ENCODE measurements around the gene PREX1. TPM values are rescaled to one million over a fixed set of nuclear protein-coding genes. Genes with fewer than 3 reads are reported as not detected.

PREX1 gene
- total and polyA plus RNA-seq, 12 donors: 10.1 to 85.1 (median 42.9) TPM

DNA sequence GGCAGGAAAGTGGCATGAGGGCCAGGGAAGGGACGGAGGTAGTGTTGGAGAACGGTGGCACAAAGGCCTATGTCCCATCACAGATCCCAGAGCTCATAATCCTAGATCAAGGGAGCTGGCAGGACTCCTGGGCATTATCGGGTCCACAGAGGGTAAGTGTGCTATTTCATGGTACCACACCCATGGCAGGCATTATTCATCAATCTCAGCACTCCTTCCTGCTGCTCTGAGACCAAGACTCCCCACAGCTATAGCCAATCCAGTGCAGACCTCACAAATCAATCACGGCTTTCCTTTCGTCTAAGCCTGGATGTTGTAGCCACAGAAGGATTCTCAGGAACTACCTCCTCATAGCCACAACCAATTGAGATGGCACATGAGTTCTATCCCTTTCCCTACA lies 187.9 kb downstream of the PREX1 start:
- no peaks in the 10 kb centered on the region for H3K4me1 ChIP-seq (replicated peaks in 1 of 2)
- H3K27ac ChIP-seq: no peak overlapping the region
- no peaks in the 10 kb centered on the region for H3K27me3 ChIP-seq
- H3K9me3 ChIP-seq (replicated peaks in 1 of 3): no peaks in the 10 kb centered on the region
- H3K4me3 ChIP-seq: no peak overlapping the region
- intact Hi-C loops (cut with DNase I): loop anchor here in 1 of 2 donors (5.0 kb wide), 1 partner anchor 267 kb away; no protein-coding TSS in a partner anchor
- DNase-seq: no peak
- TF ChIP-seq, protein P1, sequence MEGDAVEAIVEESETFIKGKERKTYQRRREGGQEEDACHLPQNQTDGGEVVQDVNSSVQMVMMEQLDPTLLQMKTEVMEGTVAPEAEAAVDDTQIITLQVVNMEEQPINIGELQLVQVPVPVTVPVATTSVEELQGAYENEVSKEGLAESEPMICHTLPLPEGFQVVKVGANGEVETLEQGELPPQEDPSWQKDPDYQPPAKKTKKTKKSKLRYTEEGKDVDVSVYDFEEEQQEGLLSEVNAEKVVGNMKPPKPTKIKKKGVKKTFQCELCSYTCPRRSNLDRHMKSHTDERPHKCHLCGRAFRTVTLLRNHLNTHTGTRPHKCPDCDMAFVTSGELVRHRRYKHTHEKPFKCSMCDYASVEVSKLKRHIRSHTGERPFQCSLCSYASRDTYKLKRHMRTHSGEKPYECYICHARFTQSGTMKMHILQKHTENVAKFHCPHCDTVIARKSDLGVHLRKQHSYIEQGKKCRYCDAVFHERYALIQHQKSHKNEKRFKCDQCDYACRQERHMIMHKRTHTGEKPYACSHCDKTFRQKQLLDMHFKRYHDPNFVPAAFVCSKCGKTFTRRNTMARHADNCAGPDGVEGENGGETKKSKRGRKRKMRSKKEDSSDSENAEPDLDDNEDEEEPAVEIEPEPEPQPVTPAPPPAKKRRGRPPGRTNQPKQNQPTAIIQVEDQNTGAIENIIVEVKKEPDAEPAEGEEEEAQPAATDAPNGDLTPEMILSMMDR (IDR thresholded peaks at IDR 0.05): no peak
- no peak for TF ChIP-seq POLR2A (IDR thresholded peaks at IDR 0.05)
- H3K36me3 ChIP-seq (replicated peaks in 1 of 2): peaks cover 0 to 65% of the 10 kb centered on the region in 2 donors
- WGBS, 4 donors: 89 to 98% (median 95%) methylated on average over 5 of the region's 5 CpGs

- DNase-seq: peak in 1 of 7 donors; percentile 22
- no peaks in the 10 kb centered on the region for H3K9me3 ChIP-seq (replicated peaks in 1 of 3)
- TF ChIP-seq, protein P1 (IDR thresholded peaks at IDR 0.05): no peak
- TF ChIP-seq POLR2A (IDR thresholded peaks at IDR 0.05): no peak
- WGBS, 4 donors: 76 to 82% (median 79%) methylated on average over 10 to 11 of the region's 11 CpGs
- H3K27me3 ChIP-seq: no peaks in the 10 kb centered on the region
- H3K4me3 ChIP-seq: no peak overlapping the region
- H3K4me1 ChIP-seq (replicated peaks in 1 of 2): no peaks in the 10 kb centered on the region
- intact Hi-C loops (cut with DNase I): loop anchor here in 1 of 2 donors (5.0 kb wide), 1 partner anchor 269 kb away; no protein-coding TSS in a partner anchor
- H3K27ac ChIP-seq: no peak overlapping the region
- H3K36me3 ChIP-seq (replicated peaks in 1 of 2): peaks cover 0 to 58% of the 10 kb centered on the region in 2 donors
Observed at GRCh38 chr20:48638546-48638945, 189.3 kb downstream of the PREX1 start.

GRCh38 chr20:48637461-48637860 lies 190.3 kb downstream of the PREX1 start:
- H3K9me3 ChIP-seq (replicated peaks in 1 of 3): no peaks in the 10 kb centered on the region
- peaks cover 0 to 2% of the 10 kb centered on the region in 2 donors for H3K4me1 ChIP-seq (replicated peaks in 1 of 2)
- DNase-seq: no peak
- TF ChIP-seq, protein P1 (IDR thresholded peaks at IDR 0.05): no peak
- TF ChIP-seq POLR2A (IDR thresholded peaks at IDR 0.05): no peak
- peaks cover 0 to 54% of the 10 kb centered on the region in 2 donors for H3K36me3 ChIP-seq (replicated peaks in 1 of 2)
- intact Hi-C loops (cut with DNase I): loop anchor here in 1 of 2 donors (5.0 kb wide), 1 partner anchor 270 kb away; no protein-coding TSS in a partner anchor
- H3K4me3 ChIP-seq: no peak overlapping the region
- 93 to 100% (median 95%) methylated on average over 2 to 9 of the region's 9 CpGs for WGBS, 4 donors
- H3K27ac ChIP-seq: no peak overlapping the region
- no peaks in the 10 kb centered on the region for H3K27me3 ChIP-seq

DNA sequence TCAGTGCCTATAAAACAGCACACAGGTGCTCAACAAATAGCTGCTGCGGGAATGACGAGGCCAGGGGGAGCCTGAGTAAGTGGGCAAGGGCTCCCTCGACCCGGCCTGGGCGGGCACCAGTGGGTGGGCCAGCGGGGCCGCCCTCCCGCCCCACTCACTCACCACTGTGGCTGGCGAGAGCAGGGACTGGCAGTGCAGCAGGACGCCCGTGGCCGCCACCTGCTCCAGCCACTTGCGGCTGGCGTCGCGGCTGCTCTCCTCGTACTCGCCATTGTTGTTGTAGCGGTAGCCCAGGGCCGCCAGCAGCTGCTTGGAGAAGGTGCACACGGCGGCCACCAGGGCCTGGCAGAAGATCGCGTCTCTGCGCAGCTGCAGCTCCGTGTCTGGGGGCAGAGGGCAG lies 191.5 kb downstream of the PREX1 start:
- Histone ChIP-seq H3K4me3 (no peak overlapping the region), H3K4me1 (replicated peaks in 1 of 2) (peaks cover 0 to 7% of the 10 kb centered on the region in 2 donors), H3K27me3 (no peaks in the 10 kb centered on the region), H3K9me3 (replicated peaks in 1 of 3) (no peaks in the 10 kb centered on the region), H3K27ac (no peak overlapping the region), H3K36me3 (replicated peaks in 1 of 2) (peaks cover 0 to 58% of the 10 kb centered on the region in 2 donors)
- TF ChIP-seq, protein P1 (IDR thresholded peaks at IDR 0.05): no peak
- no peak for TF ChIP-seq POLR2A (IDR thresholded peaks at IDR 0.05)
- intact Hi-C loops (cut with DNase I): loop anchor here in 1 of 2 donors (5.0 kb wide), 1 partner anchor 271 kb away; no protein-coding TSS in a partner anchor
- 87 to 98% (median 91%) methylated on average over 8 to 26 of the region's 26 CpGs for WGBS, 4 donors
- DNase-seq: no peak

Measured in adrenal gland (tissue), 12 donors.